Measurements from ENCODE around the gene ZNF511.

GRCh38 chr10:133277993-133278576, 30.6 kb upstream of the ZNF511 start:
- no peak for TF ChIP-seq CTCF (conservative IDR thresholded peaks at IDR 0.05 in 1 of 2, IDR thresholded peaks at IDR 0.05 in 1 of 2; ENCODE audit: extremely low read depth in 1 of 2, insufficient read depth in 1 of 2, low read depth in 1 of 2, low read length in 2 of 2)
- no peak for TF ChIP-seq EZH2 (IDR thresholded peaks at IDR 0.05; ENCODE audit: borderline replicate concordance, low read length)
